AG04449 (cell line): ENCODE measurements around the gene CPLX1.
"Not testable (repeated sequence)": the region's sequence is repeated elsewhere in the genome, so short reads cannot be mapped to it uniquely, and the experiment has no call there.

Experiments
- CTCF ChIA-PET: fragments of 350-600 bp; formaldehyde crosslinking; extraction: SDS; loops from one replicate; lab custom pipeline; 2021; ENCODE audit warnings: antibody characterized with exemption; lab: Yijun Ruan, JAX
- POLR2A ChIA-PET: fragments of 400-600, 350-600 bp; formaldehyde crosslinking; extraction: SDS; loops from one replicate; lab custom pipeline; 2020; ENCODE audit warnings: antibody characterized with exemption, inconsistent platforms; lab: Yijun Ruan, JAX
- DNase-seq: peaks from one replicate; pipeline ENCODE4 v3.0.0-alpha.2; 2010; ENCODE audit warnings: low read depth, low spot score
- H3K4me3 ChIP-seq: 2 replicates; pipeline ENCODE4 v1.5.1; 2011; ENCODE audit warnings: low read depth, mild to moderate bottlenecking, control low read depth, low read length
- TF ChIP-seq, protein P1 (sequence below): IDR thresholded peaks from one replicate; pipeline ENCODE4 v1.5.1; 2011; ENCODE audit warnings: mild to moderate bottlenecking, moderate library complexity, low read length, control low read depth, inconsistent platforms; ENCODE audit not compliant: insufficient read depth; ENCODE audit errors: missing control alignments

CPLX1 gene

DNA sequence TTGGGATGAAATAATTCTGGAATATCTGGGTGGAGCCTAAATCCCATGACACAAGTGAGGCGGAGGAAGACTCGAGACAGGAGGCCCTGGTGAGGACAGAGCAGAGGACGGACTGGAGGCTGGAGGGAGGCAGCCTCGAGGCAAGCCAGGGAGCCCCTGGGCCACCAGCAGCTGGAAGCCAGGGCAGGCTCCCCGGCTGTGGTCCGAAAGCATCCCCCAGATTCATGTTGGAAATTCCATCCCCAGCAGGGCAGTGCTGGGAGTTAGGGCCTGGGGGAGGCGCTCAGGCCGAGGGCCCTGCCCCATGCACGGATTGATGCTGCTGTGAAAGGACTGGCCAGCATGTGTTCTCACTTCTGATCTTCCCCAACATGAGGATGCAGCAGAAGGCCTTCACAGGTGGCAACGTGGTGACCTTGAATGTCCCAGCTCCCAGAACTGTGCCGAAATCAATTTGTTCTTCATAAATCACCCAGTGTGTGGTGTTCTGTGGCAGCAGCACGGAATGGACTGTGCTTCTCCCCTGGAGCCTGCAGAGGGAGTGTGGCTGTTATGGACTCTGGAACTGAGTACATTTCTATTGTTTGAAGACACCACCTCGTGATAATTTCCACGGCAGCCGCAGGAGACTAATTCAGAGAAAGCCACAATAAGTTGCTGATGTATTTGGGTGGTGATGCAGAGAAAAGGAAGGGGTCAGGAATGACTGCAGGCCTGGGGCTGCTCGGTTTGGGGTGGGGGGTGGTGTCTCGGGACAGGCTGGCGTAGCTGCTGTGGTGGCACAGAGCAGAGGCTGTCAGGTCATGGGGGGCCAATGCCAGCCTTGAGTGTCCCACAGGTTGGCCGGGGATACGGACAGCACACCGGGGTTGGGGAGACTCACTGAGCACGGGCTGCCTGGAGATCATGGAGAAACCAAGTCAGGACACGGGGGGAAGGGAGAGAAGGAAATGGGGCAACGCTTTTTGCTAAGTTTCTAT lies 63.4 kb downstream of the CPLX1 start:
- ChIA-PET POLR2A (no interaction called here), CTCF (interaction anchor here (1.6 kb wide), 1 partner anchor 20 kb away, joined by 5 read pairs; no protein-coding TSS in a partner anchor)
- H3K4me3 ChIP-seq: no peak overlapping the region
- no peak for DNase-seq
- TF ChIP-seq, protein P1, sequence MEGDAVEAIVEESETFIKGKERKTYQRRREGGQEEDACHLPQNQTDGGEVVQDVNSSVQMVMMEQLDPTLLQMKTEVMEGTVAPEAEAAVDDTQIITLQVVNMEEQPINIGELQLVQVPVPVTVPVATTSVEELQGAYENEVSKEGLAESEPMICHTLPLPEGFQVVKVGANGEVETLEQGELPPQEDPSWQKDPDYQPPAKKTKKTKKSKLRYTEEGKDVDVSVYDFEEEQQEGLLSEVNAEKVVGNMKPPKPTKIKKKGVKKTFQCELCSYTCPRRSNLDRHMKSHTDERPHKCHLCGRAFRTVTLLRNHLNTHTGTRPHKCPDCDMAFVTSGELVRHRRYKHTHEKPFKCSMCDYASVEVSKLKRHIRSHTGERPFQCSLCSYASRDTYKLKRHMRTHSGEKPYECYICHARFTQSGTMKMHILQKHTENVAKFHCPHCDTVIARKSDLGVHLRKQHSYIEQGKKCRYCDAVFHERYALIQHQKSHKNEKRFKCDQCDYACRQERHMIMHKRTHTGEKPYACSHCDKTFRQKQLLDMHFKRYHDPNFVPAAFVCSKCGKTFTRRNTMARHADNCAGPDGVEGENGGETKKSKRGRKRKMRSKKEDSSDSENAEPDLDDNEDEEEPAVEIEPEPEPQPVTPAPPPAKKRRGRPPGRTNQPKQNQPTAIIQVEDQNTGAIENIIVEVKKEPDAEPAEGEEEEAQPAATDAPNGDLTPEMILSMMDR: peak; percentile 31

DNA sequence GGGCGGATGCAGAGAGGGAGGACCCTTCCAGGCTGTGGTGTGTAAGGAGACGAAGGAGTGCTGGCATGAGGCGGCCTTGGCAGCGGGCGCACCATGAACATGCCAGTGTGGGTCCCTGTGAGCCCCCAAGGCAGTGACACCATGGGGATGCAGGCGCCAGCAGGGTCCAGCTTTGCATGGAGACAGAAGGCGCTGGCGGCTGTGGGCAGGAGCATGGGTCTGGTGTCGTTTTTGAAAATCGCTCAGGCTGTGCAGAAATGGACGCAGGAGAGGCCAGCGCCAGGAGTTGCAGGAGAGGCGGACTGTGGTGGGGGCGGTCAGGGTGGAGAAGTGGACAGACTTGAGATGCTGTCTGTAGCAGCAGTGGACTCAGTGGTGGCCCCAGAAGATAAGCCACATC lies 64.2 kb downstream of the CPLX1 start:
- no peak for DNase-seq
- TF ChIP-seq, protein P1: no peak
- ChIA-PET CTCF (no interaction called here), POLR2A (no interaction called here)
- H3K4me3 ChIP-seq: no peak overlapping the region

DNA sequence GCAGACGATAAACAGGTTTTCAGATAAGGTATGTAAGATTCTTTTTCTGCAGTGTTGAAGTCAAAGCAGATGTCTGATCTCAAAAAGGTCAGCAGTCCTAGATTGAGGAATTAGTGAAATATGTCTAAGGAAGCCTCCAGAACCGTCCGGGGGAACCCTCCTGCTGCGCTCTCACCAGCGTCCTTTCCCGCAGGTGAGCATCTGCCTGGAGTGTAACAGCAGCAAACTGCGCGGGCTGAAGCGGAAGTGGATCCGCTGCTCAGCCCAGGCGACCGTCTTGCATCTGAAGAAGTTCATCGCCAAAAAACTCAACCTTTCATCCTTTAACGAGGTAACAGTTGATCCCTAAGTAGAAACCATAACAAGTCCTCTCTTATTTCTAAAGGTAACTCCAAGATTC lies 64.8 kb downstream of the CPLX1 start:
- DNase-seq: no peak
- ChIA-PET CTCF (no interaction called here), POLR2A (no interaction called here)
- TF ChIP-seq, protein P1: no peak
- no peak overlapping the region for H3K4me3 ChIP-seq

DNA sequence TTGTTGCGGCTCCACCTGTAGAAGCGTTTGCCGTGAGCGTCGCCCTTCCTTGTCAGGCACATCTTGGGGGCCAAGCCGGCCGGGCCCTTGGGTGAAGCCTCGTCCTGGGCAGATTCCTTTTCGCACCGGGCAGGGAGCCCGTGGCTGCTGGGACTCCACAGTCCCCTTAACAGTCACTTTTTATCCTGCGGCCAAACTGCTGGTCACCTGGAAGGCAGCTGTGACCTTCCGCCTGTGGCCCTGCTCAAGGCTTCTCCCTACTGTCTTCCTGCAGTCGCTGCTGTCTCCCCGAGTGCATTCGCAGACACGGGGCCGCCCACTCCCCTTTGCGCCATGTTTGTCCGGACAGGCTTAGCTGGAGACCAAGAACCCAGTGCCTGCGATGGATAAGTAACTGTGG lies 65.3 kb downstream of the CPLX1 start:
- no peak overlapping the region for H3K4me3 ChIP-seq
- DNase-seq: no peak
- TF ChIP-seq, protein P1: no peak
- ChIA-PET CTCF (no interaction called here), POLR2A (no interaction called here)

DNA sequence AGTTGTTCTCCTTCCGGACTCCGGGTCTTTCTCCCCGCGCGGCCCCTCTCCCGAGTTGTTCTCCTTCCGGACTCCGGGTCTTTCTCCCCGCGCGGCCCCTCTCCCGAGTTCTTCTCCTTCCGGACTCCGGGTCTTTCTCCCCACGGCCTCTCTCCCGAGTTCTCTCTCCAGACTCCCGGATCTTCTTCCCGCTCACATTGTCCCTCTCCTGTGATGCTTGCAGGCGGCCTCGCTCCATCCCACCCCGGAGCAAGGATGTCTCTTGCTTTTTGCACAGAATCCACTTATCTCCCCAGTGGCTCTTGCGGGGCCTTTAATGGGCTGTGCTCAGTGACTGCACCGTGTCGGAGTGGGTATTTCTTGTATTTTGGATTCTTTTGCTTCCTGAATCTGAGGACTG lies 66.1 kb downstream of the CPLX1 start:
- POLR2A ChIA-PET, H3K4me3 ChIP-seq, CTCF ChIA-PET, DNase-seq: not testable (repeated sequence)

DNA sequence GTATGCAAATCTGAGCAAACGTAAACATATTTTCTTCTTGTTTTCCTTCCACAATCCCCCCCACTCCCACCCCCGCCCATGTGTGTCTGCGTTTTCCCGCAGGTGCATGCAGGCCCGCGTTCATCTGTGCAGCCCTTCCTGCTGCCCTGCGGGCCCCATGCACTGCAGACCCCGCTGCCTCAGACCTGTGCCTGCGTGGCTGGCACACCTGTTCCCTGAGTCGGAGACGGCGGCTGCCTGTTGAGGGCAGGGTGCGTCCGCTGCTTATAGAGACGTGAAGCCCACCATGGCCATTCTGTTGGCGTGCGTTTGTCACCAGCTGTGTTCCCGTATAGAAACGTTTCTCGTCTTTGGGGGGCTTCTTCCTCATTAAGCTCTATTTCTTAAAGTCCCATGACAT lies 68.8 kb downstream of the CPLX1 start:
- DNase-seq: no peak
- ChIA-PET CTCF (interaction anchor here (8.6 kb wide), 1 partner anchor 15 kb away, joined by 90 read pairs; no protein-coding TSS in a partner anchor), POLR2A (no interaction called here)
- H3K4me3 ChIP-seq: no peak overlapping the region
- TF ChIP-seq, protein P1: no peak
